HepG2 (cell line): ENCODE results near the gene OSBPL10.

Experiments used
- ARNT2 ChIP-seq: sonication (generic); formaldehyde crosslinking; IDR thresholded peaks from 2 replicates; pipeline ENCODE4 v1.8.0; 2022; ENCODE audit warnings: mild to moderate bottlenecking, low read depth, missing genetic modification reagents, moderate library complexity
- PITX1 ChIP-seq: sonication (generic); formaldehyde crosslinking; IDR thresholded peaks from 2 replicates; pipeline ENCODE4 v1.5.1; 2020; ENCODE audit warnings: mild to moderate bottlenecking, missing genetic modification reagents
- RFX5 ChIP-seq: IDR thresholded peaks from 2 replicates; pipeline ENCODE4 v1.6.1; 2011; ENCODE audit warnings: low read depth, low read length, improper control_type of control experiment
- TAF1 ChIP-seq: sonication (generic); formaldehyde crosslinking; IDR thresholded peaks from 2 replicates; pipeline ENCODE4 v1.4.0; 2020; ENCODE audit warnings: missing genetic modification reagents
- ZFX ChIP-seq: sonication (generic); formaldehyde crosslinking; IDR thresholded peaks from 2 replicates; pipeline ENCODE4 v1.4.0; 2020; ENCODE audit warnings: mild to moderate bottlenecking, low read depth, missing genetic modification reagents, moderate library complexity
- TF ChIP-seq, protein P1 (sequence below): sonication (generic); formaldehyde crosslinking; IDR thresholded peaks from 2 replicates; pipeline ENCODE4 v1.5.0; 2020; ENCODE audit warnings: mild to moderate bottlenecking, missing genetic modification reagents, moderate library complexity
- TF ChIP-seq, protein P2 (sequence below): sonication (generic); formaldehyde crosslinking; IDR thresholded peaks from 2 replicates; pipeline ENCODE4 v1.5.1; 2020; ENCODE audit warnings: missing genetic modification reagents, mild to moderate bottlenecking, borderline replicate concordance

DNA sequence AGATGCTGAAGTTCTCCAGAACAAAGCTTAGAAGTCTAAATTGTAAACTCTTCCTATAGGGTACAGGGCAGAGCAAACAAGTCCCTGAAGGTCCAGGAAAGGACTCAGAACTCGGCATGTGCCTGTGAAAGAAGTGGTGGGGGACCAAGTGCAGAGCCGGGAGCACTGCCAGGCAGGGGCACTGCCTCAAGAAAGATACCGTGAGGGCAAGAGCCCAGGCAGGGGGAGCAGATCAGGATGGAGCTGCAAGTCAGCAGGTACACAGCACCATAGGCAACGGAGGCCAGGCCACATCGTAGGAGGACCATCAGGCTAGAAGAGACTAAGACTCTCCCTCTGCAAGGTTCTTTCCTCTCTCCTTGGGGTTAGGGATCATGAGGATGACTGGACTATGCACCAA, 191.6 kb downstream of the OSBPL10 start:
- TF ChIP-seq PITX1 (CRISPR knock-in tag): no peak
- TF ChIP-seq TAF1 (CRISPR knock-in tag): no peak
- TF ChIP-seq ARNT2 (CRISPR knock-in tag): no peak
- TF ChIP-seq RFX5: no peak
- no peak for TF ChIP-seq ZFX (CRISPR knock-in tag)
- TF ChIP-seq, protein P1, sequence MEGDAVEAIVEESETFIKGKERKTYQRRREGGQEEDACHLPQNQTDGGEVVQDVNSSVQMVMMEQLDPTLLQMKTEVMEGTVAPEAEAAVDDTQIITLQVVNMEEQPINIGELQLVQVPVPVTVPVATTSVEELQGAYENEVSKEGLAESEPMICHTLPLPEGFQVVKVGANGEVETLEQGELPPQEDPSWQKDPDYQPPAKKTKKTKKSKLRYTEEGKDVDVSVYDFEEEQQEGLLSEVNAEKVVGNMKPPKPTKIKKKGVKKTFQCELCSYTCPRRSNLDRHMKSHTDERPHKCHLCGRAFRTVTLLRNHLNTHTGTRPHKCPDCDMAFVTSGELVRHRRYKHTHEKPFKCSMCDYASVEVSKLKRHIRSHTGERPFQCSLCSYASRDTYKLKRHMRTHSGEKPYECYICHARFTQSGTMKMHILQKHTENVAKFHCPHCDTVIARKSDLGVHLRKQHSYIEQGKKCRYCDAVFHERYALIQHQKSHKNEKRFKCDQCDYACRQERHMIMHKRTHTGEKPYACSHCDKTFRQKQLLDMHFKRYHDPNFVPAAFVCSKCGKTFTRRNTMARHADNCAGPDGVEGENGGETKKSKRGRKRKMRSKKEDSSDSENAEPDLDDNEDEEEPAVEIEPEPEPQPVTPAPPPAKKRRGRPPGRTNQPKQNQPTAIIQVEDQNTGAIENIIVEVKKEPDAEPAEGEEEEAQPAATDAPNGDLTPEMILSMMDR (CRISPR knock-in tag): no peak
- TF ChIP-seq, protein P2, sequence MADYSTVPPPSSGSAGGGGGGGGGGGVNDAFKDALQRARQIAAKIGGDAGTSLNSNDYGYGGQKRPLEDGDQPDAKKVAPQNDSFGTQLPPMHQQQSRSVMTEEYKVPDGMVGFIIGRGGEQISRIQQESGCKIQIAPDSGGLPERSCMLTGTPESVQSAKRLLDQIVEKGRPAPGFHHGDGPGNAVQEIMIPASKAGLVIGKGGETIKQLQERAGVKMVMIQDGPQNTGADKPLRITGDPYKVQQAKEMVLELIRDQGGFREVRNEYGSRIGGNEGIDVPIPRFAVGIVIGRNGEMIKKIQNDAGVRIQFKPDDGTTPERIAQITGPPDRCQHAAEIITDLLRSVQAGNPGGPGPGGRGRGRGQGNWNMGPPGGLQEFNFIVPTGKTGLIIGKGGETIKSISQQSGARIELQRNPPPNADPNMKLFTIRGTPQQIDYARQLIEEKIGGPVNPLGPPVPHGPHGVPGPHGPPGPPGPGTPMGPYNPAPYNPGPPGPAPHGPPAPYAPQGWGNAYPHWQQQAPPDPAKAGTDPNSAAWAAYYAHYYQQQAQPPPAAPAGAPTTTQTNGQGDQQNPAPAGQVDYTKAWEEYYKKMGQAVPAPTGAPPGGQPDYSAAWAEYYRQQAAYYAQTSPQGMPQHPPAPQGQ (CRISPR knock-in tag): no peak
